Left ventricle myocardium superior (tissue), 1 donor: ENCODE results near the gene SUMO2. TPM values are rescaled to one million over a fixed set of nuclear protein-coding genes. Genes with fewer than 3 reads are reported as not detected.
"Not testable (repeated sequence)": the region's sequence is repeated elsewhere in the genome, so short reads cannot be mapped to it uniquely, and the experiment has no call there.

Experiments used
- ATAC-seq: fragments of 200-7000 bp; cut with Tn5 transposase; one replicate; pipeline ENCODE4 v1.9.1; 2020; ENCODE audit warnings: mild to moderate bottlenecking, moderate library complexity
- DNase-seq: peaks from one replicate; pipeline ENCODE4 v3.0.0-alpha.2; 2020
- intact Hi-C: fragments of 100-400 bp; cut with micrococcal nuclease; formaldehyde crosslinking; loops from one replicate; pipeline ENCODE4 v1.11.0; 2022
- long read RNA-seq: library from polyadenylated mRNA; unstranded; transcript quantifications from one replicate; pipeline ENCODE4 v2.0.0, GENCODE V29; 2021
- total RNA-seq: library from RNA; stranded (reverse); fragmentation: NEBNext Ultra II Directional; extraction: Animal tissue kit (Norgen Biotek cat#: 25700); gene quantifications from one replicate; pipeline ENCODE4 v1.2.1, GENCODE V29; 2021
- donor health status: DM: no; HTN: yes; CAD: no; lungs with severe emphysema.

Gene SUMO2
- total RNA-seq, result 221 TPM
- long read RNA-seq, transcript SUMO2-202 (4 exons, 3,190 nt), result major isoform, 177 of 190 reads
- long read RNA-seq, partial matches to known transcripts, result 1 of 190 reads
- long read RNA-seq, other reads (novel, unspliced or antisense), result 10 of 190 reads

DNA sequence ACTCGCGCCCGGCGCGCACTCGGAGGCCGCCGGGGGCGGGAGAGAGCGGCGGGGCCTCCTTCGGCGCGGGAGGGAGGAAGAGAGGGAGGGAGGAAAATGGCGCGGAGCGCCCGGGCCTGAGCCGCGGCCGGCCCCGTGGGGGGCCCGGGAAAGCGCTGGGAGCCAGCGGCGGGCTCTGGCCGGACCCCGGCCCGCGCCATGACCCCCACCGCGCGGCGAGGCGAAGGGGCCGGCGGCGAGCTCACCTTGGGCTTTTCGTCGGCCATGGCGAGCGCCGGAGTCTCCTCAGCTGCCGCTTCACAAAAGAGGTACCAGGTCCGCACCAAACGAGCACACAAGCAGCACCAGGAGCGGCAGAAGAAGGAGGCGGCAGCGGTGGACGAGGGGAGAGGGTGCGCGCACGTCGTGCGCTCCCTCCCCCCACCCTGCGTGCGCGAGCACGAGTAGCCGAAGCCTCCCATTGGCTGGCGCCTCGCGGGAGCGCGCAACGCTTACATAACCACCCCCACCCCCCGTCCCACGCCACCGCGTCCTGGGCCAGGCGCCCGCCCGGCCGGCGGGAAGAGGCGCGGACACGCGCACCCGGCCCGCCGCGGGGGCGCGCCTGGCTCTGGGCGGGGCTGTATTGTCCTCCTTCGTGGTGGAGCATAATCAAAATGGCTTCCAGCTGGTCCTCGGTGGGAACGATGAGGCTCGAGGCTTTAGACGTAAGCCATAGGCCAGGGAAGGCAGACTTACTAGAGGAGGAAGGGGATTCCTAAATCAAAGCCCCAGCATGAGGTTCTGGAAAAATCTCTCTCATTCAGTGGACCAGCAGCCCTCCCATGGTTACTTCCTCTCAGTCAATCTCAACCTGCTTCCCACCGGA lies at the start of gene SUMO2:
Gene SUMO2, minus strand, starts transcription at position 391 of the 868 bp plus-strand sequence. Its CDS starts 125 bp downstream, at position 266.
- intact Hi-C loops, result no loop called here
- DNase-seq (peak; percentile 98), ATAC-seq (peak; percentile 92)

DNA sequence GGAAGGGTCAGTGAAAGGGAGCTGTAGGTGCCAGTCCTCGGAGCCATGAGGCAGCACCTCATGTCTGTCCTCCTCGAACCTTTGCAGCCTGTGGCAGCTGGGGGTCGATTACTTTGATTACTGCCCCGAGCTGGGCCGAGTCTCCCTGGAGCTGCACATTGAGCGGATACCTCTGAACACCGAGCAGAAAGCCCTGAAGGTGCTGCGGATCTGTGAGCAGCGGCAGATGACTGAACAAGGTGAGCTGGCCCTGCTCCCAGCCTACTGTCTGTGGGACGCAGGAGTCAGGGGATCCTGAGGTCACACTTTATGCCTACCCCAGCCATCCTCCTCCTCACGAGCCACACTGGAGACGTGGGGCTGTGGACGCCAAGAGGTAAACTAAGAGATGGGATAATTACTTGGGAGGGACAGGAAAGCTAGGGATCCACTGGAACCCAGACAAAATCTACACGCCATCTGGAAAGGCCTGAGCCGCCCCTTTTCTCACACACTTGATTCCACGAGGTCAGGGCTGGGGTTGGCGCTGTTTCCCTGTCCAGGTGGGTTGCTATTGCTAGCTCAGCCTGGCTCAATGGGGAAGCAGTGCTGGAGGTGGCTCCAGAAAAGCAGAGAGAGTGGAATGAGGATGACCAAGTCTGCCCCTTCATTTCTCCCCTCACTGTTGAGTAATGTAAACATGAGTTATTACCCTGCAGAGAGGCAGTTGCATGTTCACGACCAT lies 49.1 kb upstream of the SUMO2 start:
- ATAC-seq (no peak), DNase-seq (no peak)
- intact Hi-C loops, result no loop called here

DNA sequence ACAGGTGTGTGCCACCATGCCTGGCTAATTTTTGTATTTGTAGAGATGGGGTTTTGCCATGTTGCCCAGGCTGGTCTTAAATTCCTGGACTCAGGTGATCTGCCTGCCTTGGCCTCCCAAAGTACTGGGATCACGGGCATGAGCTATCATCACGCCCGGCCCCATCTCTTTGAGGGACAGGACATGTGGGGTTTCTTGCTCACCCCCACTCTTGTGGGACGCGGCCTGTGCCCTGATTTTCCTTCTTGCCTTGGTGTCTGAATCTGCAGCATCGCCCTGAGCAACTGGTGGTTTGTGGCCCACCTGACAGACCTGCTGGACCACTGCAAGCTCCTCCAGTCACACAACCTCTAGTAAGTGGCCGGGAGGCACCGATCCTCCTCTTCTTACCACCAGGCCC lies 48.3 kb upstream of the SUMO2 start:
- DNase-seq (no peak), ATAC-seq (no peak)
- intact Hi-C loops, result no loop called here

DNA sequence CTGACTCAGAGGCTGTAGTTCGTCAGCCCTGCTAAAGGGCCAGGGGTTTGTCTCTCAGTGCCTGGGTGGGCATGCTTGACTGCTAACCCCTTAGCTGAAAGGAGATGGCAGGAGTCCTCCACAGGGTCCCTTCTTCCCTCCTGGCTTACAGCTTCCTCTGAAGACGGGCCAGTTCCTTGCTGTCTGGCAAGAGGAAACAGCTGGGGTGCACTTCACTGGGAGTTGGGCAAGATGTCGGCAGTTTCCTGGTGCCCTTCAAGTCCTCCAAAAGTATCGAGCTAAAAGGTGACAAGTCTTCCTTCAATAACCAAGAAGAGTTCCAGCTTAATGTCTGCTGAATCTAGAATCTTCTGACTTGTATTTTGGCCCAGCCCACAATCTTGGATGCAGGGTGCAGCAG lies 46.1 kb upstream of the SUMO2 start:
- intact Hi-C loops, result no loop called here
- DNase-seq (no peak), ATAC-seq (peak; percentile 62)

DNA sequence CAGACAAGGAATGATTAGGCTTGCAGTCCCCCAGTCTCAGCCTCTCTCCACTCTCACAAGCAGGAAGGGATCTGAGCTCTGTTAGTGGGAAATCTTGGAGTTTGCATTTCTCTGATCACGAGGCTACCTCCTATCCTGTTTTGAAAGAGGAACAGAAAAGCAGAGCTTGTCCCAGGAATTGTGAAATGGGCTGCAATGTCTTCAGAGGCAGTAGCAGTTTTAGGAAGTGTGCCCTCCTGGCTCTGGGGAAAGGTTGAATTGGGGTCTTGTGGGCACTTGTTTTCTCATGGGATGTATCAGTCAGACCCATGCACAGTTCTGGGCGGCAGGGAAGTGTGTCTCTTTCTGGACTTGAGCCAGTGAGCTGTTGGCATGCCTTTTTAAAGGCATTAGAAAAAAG lies 45.5 kb upstream of the SUMO2 start:
- DNase-seq (no peak), ATAC-seq (peak; percentile 68)
- intact Hi-C loops, result no loop called here

DNA sequence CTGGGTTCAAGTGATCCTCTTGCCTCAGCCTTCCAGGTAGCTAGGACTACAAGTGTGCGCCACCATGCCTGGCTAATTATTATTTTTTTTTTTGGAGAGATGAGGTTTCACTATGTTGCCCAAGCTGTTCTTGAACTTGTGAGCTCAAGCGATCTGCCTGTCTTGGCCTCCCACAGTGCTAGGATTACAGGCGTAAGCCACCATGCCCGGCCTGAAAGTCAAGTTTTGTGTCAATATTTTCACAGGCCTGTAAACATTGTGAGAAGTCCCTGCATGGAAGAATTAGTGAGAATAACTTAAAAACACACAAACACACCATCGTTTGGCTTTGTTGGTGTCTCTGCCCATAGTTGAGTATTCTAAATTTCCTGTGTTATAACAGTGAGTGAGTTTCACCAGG lies 45.0 kb upstream of the SUMO2 start:
- no peak for ATAC-seq
- no peak for DNase-seq
- intact Hi-C loops, result no loop called here

DNA sequence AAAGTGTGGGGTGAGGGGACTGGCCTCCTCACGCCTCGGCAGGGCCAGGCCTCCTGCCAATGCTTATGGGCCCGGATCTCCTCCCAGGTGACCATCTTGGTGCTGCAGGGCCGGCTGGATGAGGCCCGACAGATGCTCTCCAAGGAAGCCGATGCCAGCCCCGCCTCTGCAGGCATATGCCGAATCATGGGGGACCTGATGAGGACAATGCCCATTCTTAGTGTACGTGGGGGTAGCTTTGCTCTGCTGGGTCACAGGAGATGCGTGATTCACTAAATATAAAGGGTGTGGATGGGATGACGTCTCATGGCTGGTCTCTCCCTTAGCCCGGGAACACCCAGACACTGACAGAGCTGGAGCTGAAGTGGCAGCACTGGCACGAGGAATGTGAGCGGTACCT lies 42.3 kb upstream of the SUMO2 start:
- no peak for DNase-seq
- ATAC-seq, result no peak
- intact Hi-C loops, result no loop called here

DNA sequence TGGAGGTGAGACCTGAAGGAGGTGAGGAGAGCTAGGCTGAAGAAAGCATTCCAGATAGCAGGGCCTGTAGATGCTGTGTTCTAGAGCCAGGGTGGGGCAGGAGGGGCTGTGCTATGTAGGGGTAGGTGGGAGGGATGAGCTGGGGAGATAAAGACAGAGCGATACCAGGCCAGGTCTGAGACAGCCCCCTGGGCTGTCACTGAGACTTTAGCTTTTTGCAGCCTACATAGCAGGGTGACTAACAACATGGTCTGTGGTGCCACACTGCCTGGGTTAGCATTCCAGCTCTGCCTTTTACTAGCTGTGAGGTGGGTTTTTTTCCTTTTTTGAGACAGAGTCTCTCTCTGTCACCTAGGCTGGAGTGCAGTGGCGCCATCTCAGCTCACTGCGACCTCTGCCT lies 37.1 kb upstream of the SUMO2 start:
- no peak for ATAC-seq

DNA sequence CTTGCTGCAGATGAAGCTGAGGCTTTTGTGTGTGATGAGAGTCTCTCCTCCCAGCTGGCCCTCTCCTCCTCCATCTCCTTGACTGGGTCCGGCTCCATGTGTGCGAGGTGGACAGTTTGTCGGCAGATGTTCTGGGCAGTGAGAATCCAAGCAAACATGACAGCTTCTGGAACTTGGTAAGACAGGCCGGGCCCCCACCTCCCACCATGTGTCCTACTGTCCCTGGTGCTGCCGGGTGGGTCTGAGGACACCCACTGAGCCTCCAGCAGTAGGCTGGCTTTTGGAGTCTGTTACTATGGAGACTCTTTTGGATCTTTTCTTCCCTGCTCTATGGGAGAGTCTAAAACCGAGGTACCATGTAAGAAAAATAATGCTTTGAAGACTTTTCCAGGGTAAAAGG lies 35.4 kb upstream of the SUMO2 start:
- no peak for ATAC-seq
- intact Hi-C loops, result no loop called here
- no peak for DNase-seq

More for the DNA sequence above, 37.1 kb upstream of the SUMO2 start:
- intact Hi-C loops, result no loop called here
- no peak for DNase-seq

DNA sequence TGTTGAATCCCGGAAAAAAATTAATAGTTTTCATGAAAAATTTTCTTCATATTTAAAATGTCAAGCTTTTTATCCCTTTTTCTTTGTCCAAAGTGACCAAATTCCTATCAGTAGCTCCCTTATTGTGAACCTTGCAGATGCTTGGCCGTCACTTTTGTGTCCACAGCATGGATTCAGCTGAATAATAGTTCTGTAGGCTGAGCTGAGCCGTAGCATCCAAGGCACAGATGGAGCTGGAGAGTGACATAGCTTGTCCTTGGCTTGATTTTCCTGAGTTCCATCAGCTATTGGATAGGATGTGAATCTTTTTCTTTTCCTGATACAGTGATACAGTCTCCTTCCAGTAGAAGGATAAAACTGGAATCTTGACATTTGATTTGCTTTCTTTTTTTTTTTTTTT lies 26.3 kb upstream of the SUMO2 start:
- intact Hi-C loops, result no loop called here
- DNase-seq (no peak), ATAC-seq (no peak)

DNA sequence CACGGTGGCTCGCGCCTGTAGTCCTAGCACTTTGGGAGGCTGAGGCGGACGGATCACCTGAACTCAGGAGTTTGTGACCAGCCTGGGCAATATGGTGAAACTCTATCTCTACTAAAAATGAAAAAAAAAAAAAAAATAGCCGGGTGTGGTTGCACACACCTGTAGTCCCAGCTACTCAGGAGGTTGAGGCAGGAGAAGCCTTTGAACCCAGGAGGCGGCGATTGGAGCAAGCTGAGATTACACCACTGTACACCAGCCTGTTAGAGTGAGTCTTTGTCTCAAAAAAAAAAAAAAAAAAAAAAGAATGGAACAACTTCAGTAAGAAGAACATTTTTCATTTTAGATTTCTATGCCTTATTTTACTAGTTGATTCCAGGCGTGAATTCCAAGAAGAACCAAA lies 25.4 kb upstream of the SUMO2 start:
- ATAC-seq (no peak), DNase-seq (no peak)
- intact Hi-C loops, result no loop called here

DNA sequence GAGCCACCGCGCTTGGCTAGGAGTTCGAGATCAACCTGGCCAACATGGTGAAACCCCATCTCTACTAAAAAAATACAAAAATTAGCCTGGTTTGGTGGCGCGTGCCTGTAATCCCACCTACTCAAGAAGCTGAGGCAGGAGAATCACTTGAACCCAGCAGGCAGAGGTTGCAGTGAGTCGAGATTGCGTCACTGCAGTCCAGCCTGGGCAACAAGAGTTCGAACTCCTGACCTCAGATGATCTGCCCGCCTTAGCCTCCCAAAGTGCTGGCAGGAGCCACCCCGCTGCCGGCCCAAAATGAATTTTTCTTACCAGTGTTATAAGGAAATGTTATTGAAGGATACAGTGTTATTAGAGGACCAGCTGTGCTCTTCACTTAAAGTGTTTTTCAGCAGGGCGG lies 25.0 kb upstream of the SUMO2 start:
- ATAC-seq (no peak), DNase-seq (no peak)
- intact Hi-C loops, result no loop called here

DNA sequence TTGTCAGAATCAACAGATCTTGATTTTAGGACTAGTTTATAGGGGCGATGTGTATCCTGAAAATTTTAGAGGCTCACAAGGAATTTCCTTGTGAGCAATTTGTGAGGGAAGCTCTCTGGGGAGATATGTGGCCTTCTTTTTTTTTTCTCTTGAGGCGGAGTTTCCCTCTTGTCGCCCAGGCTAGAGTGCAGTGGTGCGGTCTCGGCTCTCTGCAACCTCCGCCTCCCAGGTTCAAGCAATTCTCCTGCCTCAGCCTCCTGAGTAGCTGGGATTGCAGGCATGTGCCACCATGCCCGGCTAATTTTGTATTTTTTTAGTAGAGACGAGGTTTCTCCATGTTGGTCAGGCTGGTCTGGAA lies 24.3 kb upstream of the SUMO2 start:
- DNase-seq, intact Hi-C loops, ATAC-seq: not testable (repeated sequence)

DNA sequence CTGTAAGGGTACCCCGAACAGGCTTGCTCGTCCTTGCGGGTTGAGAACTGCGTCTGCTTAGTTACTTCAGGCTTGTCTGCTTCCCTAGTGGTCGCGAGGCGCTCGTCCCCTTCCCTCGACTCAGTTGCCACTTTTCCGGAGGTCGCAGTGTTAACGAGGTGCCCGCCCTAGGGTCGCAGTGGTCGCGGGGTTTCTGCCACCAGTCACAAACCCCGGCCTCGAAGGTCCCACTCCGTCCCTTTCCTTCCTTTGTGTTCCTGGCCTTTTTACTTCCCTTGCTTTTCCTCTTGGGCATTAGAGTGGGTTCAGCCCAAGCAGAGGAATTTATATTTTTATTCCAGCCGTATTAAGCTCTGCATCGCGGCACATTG lies 23.0 kb upstream of the SUMO2 start:
- intact Hi-C loops, result no loop called here
- DNase-seq (no peak), ATAC-seq (no peak)

DNA sequence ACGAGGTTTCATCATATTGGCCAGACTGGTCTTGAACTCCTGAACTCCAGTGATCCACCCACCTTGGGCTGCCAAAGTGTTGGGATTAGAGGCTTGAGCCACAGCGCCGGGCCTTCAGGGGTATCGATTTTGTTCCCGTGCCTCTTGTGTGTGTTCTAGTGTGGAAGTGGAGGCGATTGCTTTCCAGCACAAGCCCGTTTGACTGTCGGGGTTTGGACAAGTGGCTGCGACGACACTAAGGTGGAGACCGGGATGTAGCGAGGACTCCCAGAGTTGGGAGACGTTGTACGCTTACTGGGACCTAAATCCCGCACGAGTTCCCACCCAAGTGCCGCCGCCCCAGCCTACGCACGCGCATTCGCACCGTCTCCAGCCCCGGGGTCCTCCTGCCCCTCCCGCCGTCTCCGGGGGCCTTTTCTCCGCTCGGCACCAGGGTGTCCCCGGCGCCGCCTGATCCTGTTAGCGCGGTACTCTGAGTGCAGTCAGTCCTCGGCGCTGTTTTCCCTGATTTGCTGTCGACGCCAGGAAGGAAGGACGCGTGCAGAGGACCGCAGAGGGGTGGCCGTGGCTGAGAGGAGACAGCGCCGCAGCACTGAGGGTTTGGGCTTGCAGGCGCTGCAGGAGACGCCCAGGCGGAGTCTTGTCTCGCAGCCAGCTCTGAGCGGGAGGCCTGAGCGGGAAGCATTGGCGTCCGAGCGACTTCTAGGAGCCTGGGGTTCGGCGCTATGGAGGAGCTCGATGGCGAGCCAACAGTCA lies 22.5 kb upstream of the SUMO2 start, which contains the start of gene NUP85:
Gene NUP85, plus strand, starts transcription at position 643 of the 756 bp plus-strand sequence. Its CDS starts 83 bp downstream, at position 726.
- intact Hi-C loops, result no loop called here
- DNase-seq (peak; percentile 96), ATAC-seq (peak; percentile 97)

DNA sequence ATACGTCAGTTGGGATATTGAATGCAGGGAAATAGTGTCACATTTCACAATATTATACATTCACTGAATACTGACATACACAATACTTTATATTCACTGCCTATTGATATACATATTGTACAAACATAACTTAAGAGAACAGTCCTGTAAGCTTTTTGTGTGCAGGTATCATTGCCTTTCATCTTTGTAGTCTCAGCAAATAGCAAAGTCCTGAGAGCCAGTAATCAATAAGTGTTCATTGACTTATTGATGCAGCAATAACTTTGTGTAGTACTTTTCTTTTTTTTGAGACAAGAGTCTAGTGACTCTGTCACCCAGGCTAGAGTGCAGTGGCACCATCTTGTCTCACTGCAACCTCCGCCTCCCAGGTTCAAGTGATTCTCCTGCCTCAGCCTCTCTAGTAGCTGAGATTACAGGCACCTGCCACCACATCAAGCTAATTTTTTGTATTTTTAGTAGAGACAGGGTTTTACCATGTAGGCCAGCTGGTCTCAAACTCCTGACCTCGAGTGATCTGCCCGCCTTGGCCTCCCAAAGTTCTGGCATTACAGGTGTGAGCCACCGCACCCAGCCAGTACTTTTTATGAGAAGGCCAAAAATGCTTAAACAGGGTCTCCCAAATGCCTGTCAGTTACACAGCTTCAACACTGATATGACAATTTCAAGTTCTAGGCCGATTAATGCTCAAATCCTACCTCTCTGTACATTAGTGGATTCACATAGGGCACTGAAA lies 17.3 kb upstream of the SUMO2 start:
- DNase-seq (no peak), ATAC-seq (no peak)
- intact Hi-C loops, result no loop called here

DNA sequence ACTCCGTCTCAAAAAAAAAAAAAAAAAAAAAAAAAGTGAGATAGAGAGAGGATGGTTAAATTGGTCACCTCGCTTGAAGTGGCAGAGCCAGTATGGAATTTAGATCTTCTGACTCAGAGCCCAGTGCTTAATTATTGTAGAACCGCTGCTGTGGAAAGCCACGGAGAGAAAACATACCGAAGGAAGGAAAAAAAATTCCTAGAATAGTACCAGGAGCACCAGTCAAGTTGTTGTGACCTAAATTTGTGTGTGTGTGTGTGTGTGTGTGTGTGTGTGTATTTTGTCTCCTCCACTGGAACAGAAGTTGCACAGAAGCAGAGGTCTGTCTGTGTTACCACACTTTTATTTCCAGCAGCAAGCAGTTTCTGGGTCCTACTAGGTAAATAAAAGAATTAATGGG lies 12.1 kb upstream of the SUMO2 start:
- ATAC-seq (no peak), DNase-seq (no peak)
- intact Hi-C loops, result no loop called here

DNA sequence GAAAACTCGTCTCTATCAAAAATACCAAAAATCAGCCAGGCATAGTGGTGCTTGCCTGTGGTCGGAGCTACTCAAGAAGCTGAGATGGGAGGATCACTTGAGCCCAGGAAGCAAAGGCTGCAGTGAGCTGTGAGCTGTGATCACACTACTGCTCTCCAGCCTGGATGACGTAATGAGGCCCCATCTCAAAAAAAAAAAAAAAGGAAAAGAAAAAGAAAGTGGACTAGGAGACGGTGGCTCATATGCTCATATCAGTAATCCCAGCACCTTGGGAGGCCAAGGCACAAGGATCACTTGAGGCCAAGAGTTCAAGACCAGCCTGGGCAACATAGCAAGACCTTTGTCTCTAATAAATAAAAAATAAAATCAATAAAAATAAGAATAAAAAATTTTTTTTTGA lies 8.8 kb upstream of the SUMO2 start:
- intact Hi-C loops, result no loop called here
- DNase-seq (no peak), ATAC-seq (no peak)

DNA sequence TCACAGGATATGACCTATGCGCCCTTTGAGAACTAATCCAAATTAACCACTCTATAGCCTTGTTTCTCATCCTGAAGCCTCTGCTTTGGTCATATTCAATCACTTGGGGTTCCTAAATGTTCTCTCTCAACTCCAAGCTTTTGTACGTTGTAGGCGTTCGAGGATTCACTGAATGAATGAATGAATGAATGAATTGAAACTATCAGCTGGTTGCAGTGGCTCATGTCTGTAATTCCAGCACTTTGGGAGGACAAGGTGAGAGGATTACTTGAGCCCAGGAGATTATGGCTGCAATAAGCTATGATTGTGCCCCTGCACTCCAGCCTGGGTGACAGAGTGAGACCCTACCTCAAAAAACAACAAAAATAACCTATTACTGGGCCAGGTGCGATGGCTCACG lies 5.9 kb upstream of the SUMO2 start:
- intact Hi-C loops, result no loop called here
- DNase-seq (no peak), ATAC-seq (no peak)
